HG03520 (cell line): ENCODE measurements around the gene ZFPL1.
A peak's percentile ranks its signal among the peaks of the same experiment; 100 is the strongest.

Experiments used
- ATAC-seq: cut with Tn5 transposase; IDR thresholded peaks from one replicate; pipeline ENCODE4 v1.9.1; 2021; ENCODE audit warnings: mild to moderate bottlenecking, moderate library complexity; ENCODE audit not compliant: unreplicated experiment

Gene ZFPL1

GRCh38 chr11:65083834-65084597 lies at the start of gene ZFPL1, which contains the start of gene CDCA5:
Gene ZFPL1 (plus strand): TSS chr11:65084222. CDS start chr11:65084699, 477 bp downstream.
Gene CDCA5 (minus strand): TSS chr11:65084040. CDS start chr11:65083978, 62 bp downstream.
- peak; percentile 65 for ATAC-seq

- no peak for ATAC-seq
Measured at GRCh38 chr11:65034423-65034822, 49.6 kb upstream of the ZFPL1 start.

GRCh38 chr11:65035579-65035978 lies 48.4 kb upstream of the ZFPL1 start:
- ATAC-seq, result no peak

- ATAC-seq, result no peak
Measured at GRCh38 chr11:65036931-65037330, 47.1 kb upstream of the ZFPL1 start.

GRCh38 chr11:65040520-65040846 lies 43.5 kb upstream of the ZFPL1 start:
- no peak for ATAC-seq

GRCh38 chr11:65040847-65041622 lies 43.0 kb upstream of the ZFPL1 start, which contains the start of gene SAC3D1:
Gene SAC3D1 (plus strand): TSS chr11:65041210. CDS start chr11:65041293, 83 bp downstream.
- ATAC-seq, result peak; percentile 81

GRCh38 chr11:65042891-65043290 lies 41.1 kb upstream of the ZFPL1 start:
- no peak for ATAC-seq

DNA sequence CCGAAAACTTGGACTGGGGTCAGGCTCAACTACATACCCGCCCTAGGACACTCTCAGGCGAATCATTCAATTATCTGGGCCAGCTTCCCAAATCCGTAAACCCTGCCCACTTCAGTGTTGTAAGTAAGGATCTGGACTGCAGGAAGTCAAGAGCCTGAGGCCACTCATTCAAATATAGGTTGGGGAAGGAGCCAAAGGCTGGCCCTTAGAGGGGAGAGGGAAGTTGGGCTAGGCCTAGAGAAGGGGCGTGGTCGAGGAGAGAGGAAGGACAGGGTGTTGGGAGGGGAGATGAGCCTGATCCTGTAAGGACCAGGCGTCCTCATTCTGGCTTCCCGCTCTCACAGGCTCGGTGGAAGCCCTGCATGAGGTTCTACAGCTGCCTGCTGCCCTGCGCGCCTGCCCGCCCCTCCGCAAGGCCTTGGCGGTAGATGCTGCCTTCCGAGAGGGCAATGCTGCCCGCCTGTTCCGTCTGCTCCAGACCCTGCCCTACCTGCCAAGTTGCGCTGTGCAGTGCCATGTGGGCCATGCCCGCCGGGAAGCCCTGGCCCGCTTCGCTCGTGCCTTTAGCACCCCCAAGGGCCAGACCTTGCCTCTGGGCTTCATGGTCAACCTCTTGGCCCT lies 40.0 kb upstream of the ZFPL1 start:
- no peak for ATAC-seq

- no peak for ATAC-seq
Measured at GRCh38 chr11:65045061-65045460, 39.0 kb upstream of the ZFPL1 start.

GRCh38 chr11:65045728-65046127 lies 38.3 kb upstream of the ZFPL1 start:
- no peak for ATAC-seq

DNA sequence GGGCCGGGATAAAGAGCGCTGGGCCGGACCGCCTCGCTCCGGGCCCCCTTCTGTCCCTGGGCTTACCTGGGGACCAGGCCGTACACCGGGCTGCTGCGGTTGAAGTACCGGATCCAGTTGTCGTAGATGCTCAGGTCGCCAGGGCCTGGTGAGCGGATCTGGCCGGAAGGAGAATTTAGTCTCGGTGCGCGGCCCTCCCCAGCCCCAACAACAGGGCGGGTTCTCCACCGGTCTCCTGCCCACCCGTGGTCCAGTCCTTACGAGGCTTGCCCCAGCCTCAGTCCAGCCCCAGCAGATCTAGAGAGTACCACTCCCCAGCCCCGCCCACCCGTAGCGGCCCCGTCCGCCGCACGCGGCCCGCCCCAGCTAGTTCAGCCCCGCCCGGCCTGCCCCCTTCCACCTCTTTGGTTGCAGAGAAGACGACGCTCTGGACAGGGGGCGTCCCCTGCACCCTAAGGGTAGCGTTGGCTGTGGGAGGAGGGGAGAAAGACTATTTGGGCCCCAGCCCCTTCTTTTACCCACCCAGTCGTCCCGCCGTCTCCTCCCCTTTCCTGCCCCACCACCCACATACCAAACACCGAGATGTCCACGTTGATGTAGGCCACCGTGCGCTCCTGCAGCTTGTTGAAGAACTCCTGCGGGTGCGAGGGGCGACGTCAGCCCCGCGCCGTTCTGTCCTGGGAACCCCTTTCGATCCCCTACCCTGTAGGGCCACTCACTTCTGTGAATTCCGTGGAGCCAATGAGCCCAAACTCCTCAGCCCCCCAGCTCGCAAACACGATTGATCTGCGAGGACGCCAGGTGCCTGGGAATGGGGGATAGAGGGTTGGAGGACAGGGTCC lies 36.2 kb upstream of the ZFPL1 start:
- no peak for ATAC-seq

GRCh38 chr11:65051398-65051858 lies 32.6 kb upstream of the ZFPL1 start:
- ATAC-seq, result no peak

DNA sequence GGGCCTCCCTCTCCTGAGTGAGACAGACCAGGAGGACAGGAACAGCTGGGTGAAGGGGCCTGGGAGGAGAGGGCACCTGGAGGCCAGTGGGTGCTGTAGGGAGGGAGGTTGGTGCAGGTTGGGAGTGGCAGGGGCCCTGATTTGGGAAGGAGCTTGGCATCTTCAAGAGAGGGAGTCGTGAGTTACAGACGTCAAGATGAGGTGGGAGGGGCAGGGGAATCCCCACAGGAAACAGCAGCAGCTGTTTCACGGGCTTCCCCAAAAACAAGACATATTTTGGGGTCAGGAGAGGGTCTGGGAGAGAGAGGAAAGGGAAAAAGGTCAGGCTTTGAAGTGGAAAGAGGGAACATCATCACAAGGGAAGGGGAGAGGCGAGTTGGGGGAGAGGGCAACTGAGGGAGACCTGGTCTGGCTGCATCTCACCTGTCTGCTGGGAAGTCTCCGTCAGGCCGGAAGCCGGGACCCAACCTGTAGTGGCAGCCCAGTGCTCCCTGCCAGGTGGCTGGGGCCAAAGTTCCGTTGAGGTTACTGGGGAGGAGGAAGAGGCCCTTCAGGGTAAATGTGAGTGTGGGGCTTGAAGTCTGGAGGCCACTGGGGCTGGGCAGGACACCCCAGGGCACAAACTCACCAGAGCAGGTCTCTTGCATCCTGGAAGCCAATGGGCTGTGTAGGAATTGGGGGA lies 30.1 kb upstream of the ZFPL1 start:
- ATAC-seq, result no peak

GRCh38 chr11:65055538-65055937 lies 28.5 kb upstream of the ZFPL1 start:
- ATAC-seq, result no peak

GRCh38 chr11:65056999-65057398 lies 27.0 kb upstream of the ZFPL1 start:
- ATAC-seq, result no peak

DNA sequence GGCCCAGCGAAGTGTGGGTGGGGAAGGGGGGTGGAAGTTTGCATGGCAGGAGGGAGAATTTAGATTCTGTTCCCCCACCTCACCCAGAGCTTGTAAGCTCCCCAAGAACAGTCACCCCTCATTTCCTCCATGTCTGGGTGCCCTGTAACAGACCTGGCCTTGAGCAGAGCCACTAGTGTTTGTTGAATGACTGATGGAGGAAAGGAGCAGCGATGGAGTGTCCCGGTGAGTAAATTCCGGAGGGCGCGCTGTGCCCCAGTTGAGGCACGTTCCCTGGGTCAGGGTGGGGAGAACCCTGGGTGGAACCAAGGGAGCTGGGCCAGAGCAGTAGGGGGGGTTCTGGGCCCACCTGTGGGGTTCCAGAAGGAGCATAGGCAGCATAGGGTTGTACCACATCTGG lies 26.5 kb upstream of the ZFPL1 start:
- no peak for ATAC-seq

GRCh38 chr11:65058012-65058411 lies 26.0 kb upstream of the ZFPL1 start:
- ATAC-seq, result no peak

GRCh38 chr11:65058419-65059054 lies 25.5 kb upstream of the ZFPL1 start, which contains the start of gene NAALADL1:
Gene NAALADL1 (minus strand): TSS chr11:65058553. CDS start chr11:65058521, 32 bp downstream.
- no peak for ATAC-seq

DNA sequence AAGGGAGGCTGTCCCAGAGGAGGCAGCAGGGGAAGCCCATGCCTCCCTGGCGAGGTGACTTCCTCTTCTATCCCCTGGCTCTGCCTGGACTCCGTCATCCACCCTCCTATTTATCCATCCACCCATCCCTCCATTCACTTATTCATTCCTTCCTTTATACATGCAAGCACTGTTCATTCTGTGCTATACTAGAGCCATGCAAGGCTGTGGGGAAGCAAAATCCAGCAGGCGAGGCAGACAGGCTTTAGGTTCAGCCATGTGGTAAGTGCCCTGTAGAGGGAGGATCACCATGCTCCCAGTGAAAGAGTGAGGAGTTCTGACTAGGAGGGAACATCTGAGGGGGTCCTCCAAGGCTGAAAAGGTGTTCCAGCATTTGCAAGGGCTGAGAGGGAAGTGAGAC lies 24.5 kb upstream of the ZFPL1 start:
- ATAC-seq, result no peak
